HepG2 (cell line): ENCODE results near the gene CD300LG.

Source experiments
- ARNTL ChIP-seq: sonication (generic); formaldehyde crosslinking; IDR thresholded peaks from 2 replicates; pipeline ENCODE4 v1.4.0; 2020; ENCODE audit warnings: mild to moderate bottlenecking, missing genetic modification reagents
- BCLAF1 ChIP-seq: fragments of 450-650 bp; IDR thresholded peaks from 2 replicates; pipeline ENCODE4 v1.6.1; 2017; ENCODE audit warnings: mild to moderate bottlenecking
- BHLHE40 ChIP-seq: IDR thresholded peaks from 2 replicates; pipeline ENCODE4 v1.6.1; 2011; ENCODE audit warnings: low read length, improper control_type of control experiment
- NKX3-1 ChIP-seq: sonication (generic); formaldehyde crosslinking; IDR thresholded peaks from 2 replicates; pipeline ENCODE4 v1.5.0; 2020; ENCODE audit warnings: missing genetic modification reagents
- REST ChIP-seq, 2 experiments: IDR thresholded peaks; 2 replicates each; pipeline ENCODE4 v1.6.1; 2011 to 2012; ENCODE audit warnings: low read length in 2 of 2, borderline replicate concordance in 1 of 2, low read depth in 1 of 2, mild to moderate bottlenecking in 1 of 2, moderate library complexity in 1 of 2
- THAP7 ChIP-seq: sonication (generic); formaldehyde crosslinking; IDR thresholded peaks from 2 replicates; pipeline ENCODE4 v1.8.1; 2023; ENCODE audit warnings: mild to moderate bottlenecking, missing genetic modification reagents

GRCh38 chr17:43810226-43810715, 36.7 kb upstream of the CD300LG start:
- no peak for TF ChIP-seq THAP7
- TF ChIP-seq ARNTL (CRISPR knock-in tag), result no peak
- no peak for TF ChIP-seq BHLHE40
- TF ChIP-seq BCLAF1, result no peak
- no peak for TF ChIP-seq NKX3-1
- TF ChIP-seq REST (IDR thresholded peaks at IDR 0.05; ENCODE audit: borderline replicate concordance in 1 of 2, low read depth in 1 of 2, low read length in 2 of 2), result no peak
